ENCODE data around the gene PAPPA.

Gene PAPPA

GRCh38 chr9:116327701-116328405 lies 174.3 kb downstream of the PAPPA start:
- Histone ChIP-seq H3K4me3 (ENCODE audit: low read depth, low read length) (no peak overlapping the region), H3K36me3 (ENCODE audit: insufficient read depth, low read length) (peaks cover 14% of the 10 kb centered on the region; the same call in 1 of the 2 replicates), H3K27ac (ENCODE audit: low read depth, low read length) (no peak overlapping the region), H3K4me1 (ENCODE audit: control insufficient read depth, insufficient read depth, low read length, unreplicated experiment) (no peaks in the 10 kb centered on the region), H3K79me2 (ENCODE audit: control insufficient read depth, insufficient read depth, low read length, unreplicated experiment) (no peaks in the 10 kb centered on the region), H2AFZ (ENCODE audit: low read length, unreplicated experiment) (no peak overlapping the region), H3K27me3 (ENCODE audit: insufficient read depth, low read length) (no peaks in the 10 kb centered on the region)

GRCh38 chr9:116329470-116329869 lies 175.9 kb downstream of the PAPPA start:
- no peaks in the 10 kb centered on the region for H3K4me1 ChIP-seq (ENCODE audit: control insufficient read depth, insufficient read depth, low read length, unreplicated experiment)
- H3K27ac ChIP-seq (ENCODE audit: low read depth, low read length): no peak overlapping the region
- H3K4me3 ChIP-seq (ENCODE audit: low read depth, low read length): no peak overlapping the region
- H3K79me2 ChIP-seq (ENCODE audit: control insufficient read depth, insufficient read depth, low read length, unreplicated experiment): no peaks in the 10 kb centered on the region
- peaks cover 14% of the 10 kb centered on the region; the same call in 1 of the 2 replicates for H3K36me3 ChIP-seq (ENCODE audit: insufficient read depth, low read length)
- no peaks in the 10 kb centered on the region for H3K27me3 ChIP-seq (ENCODE audit: insufficient read depth, low read length)
- H2AFZ ChIP-seq (ENCODE audit: low read length, unreplicated experiment): no peak overlapping the region

GRCh38 chr9:116331241-116331640 lies 177.7 kb downstream of the PAPPA start:
- Histone ChIP-seq H3K4me3 (ENCODE audit: low read depth, low read length) (no peak overlapping the region), H3K4me1 (ENCODE audit: control insufficient read depth, insufficient read depth, low read length, unreplicated experiment) (peaks cover 2% of the 10 kb centered on the region), H3K79me2 (ENCODE audit: control insufficient read depth, insufficient read depth, low read length, unreplicated experiment) (no peaks in the 10 kb centered on the region), H3K36me3 (ENCODE audit: insufficient read depth, low read length) (peaks cover 14% of the 10 kb centered on the region; the same call in 1 of the 2 replicates), H2AFZ (ENCODE audit: low read length, unreplicated experiment) (no peak overlapping the region), H3K27me3 (ENCODE audit: insufficient read depth, low read length) (no peaks in the 10 kb centered on the region), H3K27ac (ENCODE audit: low read depth, low read length) (no peak overlapping the region)

- no peak overlapping the region for H3K27ac ChIP-seq (ENCODE audit: low read depth, low read length)
- no peak overlapping the region for H3K4me3 ChIP-seq (ENCODE audit: low read depth, low read length)
- no peak overlapping the region for H2AFZ ChIP-seq (ENCODE audit: low read length, unreplicated experiment)
- H3K79me2 ChIP-seq (ENCODE audit: control insufficient read depth, insufficient read depth, low read length, unreplicated experiment): no peaks in the 10 kb centered on the region
- H3K27me3 ChIP-seq (ENCODE audit: insufficient read depth, low read length): no peaks in the 10 kb centered on the region
- H3K36me3 ChIP-seq (ENCODE audit: insufficient read depth, low read length): peaks cover 14% of the 10 kb centered on the region; the same call in 1 of the 2 replicates
- peaks cover 9% of the 10 kb centered on the region for H3K4me1 ChIP-seq (ENCODE audit: control insufficient read depth, insufficient read depth, low read length, unreplicated experiment)
Observed at GRCh38 chr9:116332090-116332489, 178.5 kb downstream of the PAPPA start.

DNA sequence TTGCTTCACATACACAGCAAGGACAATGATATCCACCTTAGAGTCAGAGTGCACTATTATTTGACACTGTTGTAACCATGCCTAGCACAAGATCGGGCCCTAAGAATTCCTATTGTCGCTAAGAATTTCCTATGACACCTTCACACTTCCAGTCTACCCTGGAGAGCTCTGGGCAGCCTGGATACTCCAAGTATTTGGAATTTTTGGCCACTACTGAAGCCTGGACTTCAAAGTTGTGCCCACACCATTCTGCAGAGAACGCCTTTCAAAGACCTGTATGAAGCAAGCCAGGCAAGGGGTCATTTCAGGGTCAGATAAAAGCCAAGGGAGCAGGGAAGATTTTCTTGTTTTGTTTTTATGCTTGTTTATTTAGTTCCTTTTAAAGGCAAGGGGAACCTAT lies 179.7 kb downstream of the PAPPA start:
- peaks cover 14% of the 10 kb centered on the region; the same call in 1 of the 2 replicates for H3K36me3 ChIP-seq (ENCODE audit: insufficient read depth, low read length)
- H3K27ac ChIP-seq (ENCODE audit: low read depth, low read length): no peak overlapping the region
- no peak overlapping the region for H3K4me3 ChIP-seq (ENCODE audit: low read depth, low read length)
- no peak overlapping the region for H2AFZ ChIP-seq (ENCODE audit: low read length, unreplicated experiment)
- H3K27me3 ChIP-seq (ENCODE audit: insufficient read depth, low read length): no peaks in the 10 kb centered on the region
- H3K79me2 ChIP-seq (ENCODE audit: control insufficient read depth, insufficient read depth, low read length, unreplicated experiment): no peaks in the 10 kb centered on the region
- H3K4me1 ChIP-seq (ENCODE audit: control insufficient read depth, insufficient read depth, low read length, unreplicated experiment): peaks cover 12% of the 10 kb centered on the region

GRCh38 chr9:116334546-116335150 lies 181.1 kb downstream of the PAPPA start:
- no peaks in the 10 kb centered on the region for H3K27me3 ChIP-seq (ENCODE audit: insufficient read depth, low read length)
- H3K79me2 ChIP-seq (ENCODE audit: control insufficient read depth, insufficient read depth, low read length, unreplicated experiment): no peaks in the 10 kb centered on the region
- H2AFZ ChIP-seq (ENCODE audit: low read length, unreplicated experiment): no peak overlapping the region
- no peak overlapping the region for H3K4me3 ChIP-seq (ENCODE audit: low read depth, low read length)
- peaks cover 14% of the 10 kb centered on the region; the same call in 1 of the 2 replicates for H3K36me3 ChIP-seq (ENCODE audit: insufficient read depth, low read length)
- peaks cover 12% of the 10 kb centered on the region for H3K4me1 ChIP-seq (ENCODE audit: control insufficient read depth, insufficient read depth, low read length, unreplicated experiment)
- no peak overlapping the region for H3K27ac ChIP-seq (ENCODE audit: low read depth, low read length)

DNA sequence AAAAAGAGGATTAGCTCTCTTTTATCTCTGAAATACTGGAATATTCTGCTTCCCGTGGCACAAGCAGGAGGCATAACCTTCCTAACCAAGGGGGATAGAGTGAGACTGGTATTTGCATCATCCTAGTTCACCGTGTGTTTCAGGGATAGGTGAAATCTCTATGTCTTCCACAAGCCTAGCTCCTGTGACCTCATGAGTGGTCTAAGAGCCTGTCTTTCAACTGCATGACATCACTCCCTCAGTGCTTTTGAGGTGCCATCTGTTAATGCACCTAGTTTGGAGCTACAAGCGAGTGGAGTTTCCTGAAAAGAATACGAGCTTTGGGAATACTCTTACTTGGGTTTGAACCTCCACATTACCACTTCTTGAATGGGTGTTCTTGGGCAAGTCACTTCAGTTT lies 181.8 kb downstream of the PAPPA start:
- Histone ChIP-seq H2AFZ (ENCODE audit: low read length, unreplicated experiment) (no peak overlapping the region), H3K79me2 (ENCODE audit: control insufficient read depth, insufficient read depth, low read length, unreplicated experiment) (no peaks in the 10 kb centered on the region), H3K27ac (ENCODE audit: low read depth, low read length) (no peak overlapping the region), H3K27me3 (ENCODE audit: insufficient read depth, low read length) (no peaks in the 10 kb centered on the region), H3K4me1 (ENCODE audit: control insufficient read depth, insufficient read depth, low read length, unreplicated experiment) (peaks cover 12% of the 10 kb centered on the region), H3K36me3 (ENCODE audit: insufficient read depth, low read length) (peaks cover 14% of the 10 kb centered on the region; the same call in 1 of the 2 replicates), H3K4me3 (ENCODE audit: low read depth, low read length) (no peak overlapping the region)

DNA sequence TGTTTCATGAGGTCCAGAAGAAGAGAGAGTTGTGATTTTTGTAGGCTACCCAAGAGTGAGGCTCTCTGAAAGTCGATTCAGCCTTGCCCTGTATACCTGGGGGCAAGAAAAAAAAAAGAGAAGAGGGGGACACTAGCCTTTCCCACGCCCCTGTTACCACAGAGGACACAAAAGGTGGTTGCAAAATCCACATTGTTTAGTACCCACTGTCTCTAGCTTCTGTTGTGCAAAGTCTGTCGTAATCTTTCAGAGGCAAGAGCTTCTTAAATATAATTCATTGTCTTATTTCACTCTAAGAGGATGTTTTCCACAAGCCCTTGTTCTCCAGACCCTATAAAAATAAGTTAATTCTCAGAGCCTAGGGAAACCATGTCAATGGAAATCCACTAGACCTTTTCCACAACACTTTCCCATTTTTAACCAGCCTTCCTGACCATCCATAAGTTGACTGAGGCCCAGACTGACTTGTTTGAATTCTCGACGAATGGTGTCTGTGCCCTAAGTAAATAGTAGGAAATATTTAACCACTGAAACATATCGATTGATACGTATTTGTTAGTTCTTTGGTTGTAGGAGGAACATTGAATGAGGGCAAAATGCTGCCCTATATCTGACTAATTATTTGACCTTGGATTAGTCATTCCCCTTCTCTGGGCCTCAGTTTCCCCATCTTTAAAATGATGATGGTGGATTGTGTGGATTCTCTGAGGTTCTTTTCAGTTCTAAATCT lies 182.7 kb downstream of the PAPPA start:
- no peaks in the 10 kb centered on the region for H3K27me3 ChIP-seq (ENCODE audit: insufficient read depth, low read length)
- H3K36me3 ChIP-seq (ENCODE audit: insufficient read depth, low read length): peaks cover 12% of the 10 kb centered on the region; the same call in 1 of the 2 replicates
- no peak overlapping the region for H3K27ac ChIP-seq (ENCODE audit: low read depth, low read length)
- no peak overlapping the region for H2AFZ ChIP-seq (ENCODE audit: low read length, unreplicated experiment)
- no peaks in the 10 kb centered on the region for H3K79me2 ChIP-seq (ENCODE audit: control insufficient read depth, insufficient read depth, low read length, unreplicated experiment)
- peaks cover 12% of the 10 kb centered on the region for H3K4me1 ChIP-seq (ENCODE audit: control insufficient read depth, insufficient read depth, low read length, unreplicated experiment)
- H3K4me3 ChIP-seq (ENCODE audit: low read depth, low read length): no peak overlapping the region

GRCh38 chr9:116337015-116337414 lies 183.4 kb downstream of the PAPPA start:
- Histone ChIP-seq H3K27ac (ENCODE audit: low read depth, low read length) (no peak overlapping the region), H3K79me2 (ENCODE audit: control insufficient read depth, insufficient read depth, low read length, unreplicated experiment) (no peaks in the 10 kb centered on the region), H2AFZ (ENCODE audit: low read length, unreplicated experiment) (no peak overlapping the region), H3K36me3 (ENCODE audit: insufficient read depth, low read length) (peaks cover 6% of the 10 kb centered on the region; the same call in 1 of the 2 replicates), H3K27me3 (ENCODE audit: insufficient read depth, low read length) (no peaks in the 10 kb centered on the region), H3K4me1 (ENCODE audit: control insufficient read depth, insufficient read depth, low read length, unreplicated experiment) (peaks cover 12% of the 10 kb centered on the region), H3K4me3 (ENCODE audit: low read depth, low read length) (no peak overlapping the region)

- Histone ChIP-seq H3K27me3 (ENCODE audit: insufficient read depth, low read length) (no peaks in the 10 kb centered on the region), H3K4me1 (ENCODE audit: control insufficient read depth, insufficient read depth, low read length, unreplicated experiment) (peaks cover 12% of the 10 kb centered on the region)
Observed at GRCh38 chr9:116340270-116340669, 186.7 kb downstream of the PAPPA start.

More at GRCh38 chr9:116340270-116340669, 186.7 kb downstream of the PAPPA start:
- Histone ChIP-seq H2AFZ (ENCODE audit: low read length, unreplicated experiment) (no peak overlapping the region), H3K27ac (ENCODE audit: low read depth, low read length) (no peak overlapping the region), H3K4me3 (ENCODE audit: low read depth, low read length) (no peak overlapping the region), H3K79me2 (ENCODE audit: control insufficient read depth, insufficient read depth, low read length, unreplicated experiment) (no peaks in the 10 kb centered on the region), H3K36me3 (ENCODE audit: insufficient read depth, low read length) (0 out of 2 replicates have a peak, but pooled peaks cover 3% of the 10 kb centered on the region)

Data from ACC112 (cell line).